ENCODE data around the gene AGAP1. TPM values are rescaled to one million over a fixed set of nuclear protein-coding genes. Genes with fewer than 3 reads are reported as not detected.

AGAP1 gene
- total RNA-seq, 2 experiments from 2014 or later, result 0.95 to 1.1 TPM

- no peak for DNase-seq
- Mint-ChIP-seq H3K4me3 (no peak overlapping the region), H3K36me3 (ENCODE audit: low read depth) (no peaks in the 10 kb centered on the region), H3K27me3 (ENCODE audit: low read depth) (peaks cover 3% of the 10 kb centered on the region), H3K9me3 (no peaks in the 10 kb centered on the region), H3K27ac (no peak overlapping the region), H3K4me1 (ENCODE audit: low read depth) (no peaks in the 10 kb centered on the region)
- CTCF ChIA-PET, result no interaction called here
- intact Hi-C loops (cut with micrococcal nuclease), result no loop called here
Measured at GRCh38 chr2:235698028-235698427, 204.2 kb downstream of the AGAP1 start.

GRCh38 chr2:235698491-235698890 lies 204.6 kb downstream of the AGAP1 start:
- Mint-ChIP-seq H3K27me3 (ENCODE audit: low read depth) (peaks cover 3% of the 10 kb centered on the region), H3K9me3 (no peaks in the 10 kb centered on the region), H3K4me1 (ENCODE audit: low read depth) (no peaks in the 10 kb centered on the region), H3K36me3 (ENCODE audit: low read depth) (no peaks in the 10 kb centered on the region), H3K4me3 (no peak overlapping the region), H3K27ac (no peak overlapping the region)
- CTCF ChIA-PET, result no interaction called here
- DNase-seq, result no peak
- intact Hi-C loops (cut with micrococcal nuclease), result no loop called here

- peaks cover 6% of the 10 kb centered on the region for H3K27me3 Mint-ChIP-seq (ENCODE audit: low read depth)
- intact Hi-C loops (cut with micrococcal nuclease), result no loop called here
- H3K4me1 Mint-ChIP-seq (ENCODE audit: low read depth), result no peaks in the 10 kb centered on the region
- no peak for DNase-seq
- no peaks in the 10 kb centered on the region for H3K36me3 Mint-ChIP-seq (ENCODE audit: low read depth)
- no peaks in the 10 kb centered on the region for H3K9me3 Mint-ChIP-seq
- no peak overlapping the region for H3K4me3 Mint-ChIP-seq
- CTCF ChIA-PET, result no interaction called here
- H3K27ac Mint-ChIP-seq, result no peak overlapping the region
Measured at GRCh38 chr2:235699576-235699975, 205.7 kb downstream of the AGAP1 start.

- Mint-ChIP-seq H3K27ac (no peak overlapping the region), H3K36me3 (ENCODE audit: low read depth) (no peaks in the 10 kb centered on the region), H3K4me3 (no peak overlapping the region), H3K27me3 (ENCODE audit: low read depth) (peaks cover 6% of the 10 kb centered on the region), H3K9me3 (no peaks in the 10 kb centered on the region), H3K4me1 (ENCODE audit: low read depth) (no peaks in the 10 kb centered on the region)
- DNase-seq, result no peak
- intact Hi-C loops (cut with micrococcal nuclease), result no loop called here
- CTCF ChIA-PET, result no interaction called here
Measured at GRCh38 chr2:235701206-235701981, 207.6 kb downstream of the AGAP1 start.

GRCh38 chr2:235702186-235702585 lies 208.3 kb downstream of the AGAP1 start:
- H3K4me1 Mint-ChIP-seq (ENCODE audit: low read depth), result no peaks in the 10 kb centered on the region
- H3K27me3 Mint-ChIP-seq (ENCODE audit: low read depth), result peaks cover 6% of the 10 kb centered on the region
- no peaks in the 10 kb centered on the region for H3K9me3 Mint-ChIP-seq
- H3K36me3 Mint-ChIP-seq (ENCODE audit: low read depth), result no peaks in the 10 kb centered on the region
- intact Hi-C loops (cut with micrococcal nuclease), result no loop called here
- CTCF ChIA-PET, result interaction anchor here (0.6 kb wide), 1 partner anchor 21 kb away, joined by 4 read pairs; no protein-coding TSS in a partner anchor
- H3K27ac Mint-ChIP-seq, result no peak overlapping the region
- H3K4me3 Mint-ChIP-seq, result no peak overlapping the region
- no peak for DNase-seq

GRCh38 chr2:235703711-235704295 lies 210.0 kb downstream of the AGAP1 start:
- DNase-seq, result no peak
- Mint-ChIP-seq H3K4me1 (ENCODE audit: low read depth) (no peaks in the 10 kb centered on the region), H3K36me3 (ENCODE audit: low read depth) (no peaks in the 10 kb centered on the region), H3K27ac (no peak overlapping the region), H3K4me3 (no peak overlapping the region), H3K27me3 (ENCODE audit: low read depth) (peaks cover 6% of the 10 kb centered on the region), H3K9me3 (no peaks in the 10 kb centered on the region)
- intact Hi-C loops (cut with micrococcal nuclease), result no loop called here
- CTCF ChIA-PET, result no interaction called here

- Mint-ChIP-seq H3K4me3 (no peak overlapping the region), H3K4me1 (ENCODE audit: low read depth) (no peaks in the 10 kb centered on the region), H3K27me3 (ENCODE audit: low read depth) (peaks cover 6% of the 10 kb centered on the region), H3K27ac (no peak overlapping the region), H3K36me3 (ENCODE audit: low read depth) (no peaks in the 10 kb centered on the region), H3K9me3 (no peaks in the 10 kb centered on the region)
- intact Hi-C loops (cut with micrococcal nuclease), result no loop called here
- CTCF ChIA-PET, result interaction anchor here (0.6 kb wide), 1 partner anchor 18 kb away, joined by 5 read pairs; no protein-coding TSS in a partner anchor
- no peak for DNase-seq
Measured at GRCh38 chr2:235705296-235705695, 211.5 kb downstream of the AGAP1 start.

GRCh38 chr2:235706506-235706905 lies 212.7 kb downstream of the AGAP1 start:
- H3K27me3 Mint-ChIP-seq (ENCODE audit: low read depth), result peaks cover 6% of the 10 kb centered on the region
- no peak overlapping the region for H3K27ac Mint-ChIP-seq
- DNase-seq, result no peak
- no peaks in the 10 kb centered on the region for H3K36me3 Mint-ChIP-seq (ENCODE audit: low read depth)
- H3K4me3 Mint-ChIP-seq, result no peak overlapping the region
- no peaks in the 10 kb centered on the region for H3K9me3 Mint-ChIP-seq
- CTCF ChIA-PET, result no interaction called here
- H3K4me1 Mint-ChIP-seq (ENCODE audit: low read depth), result no peaks in the 10 kb centered on the region
- intact Hi-C loops (cut with micrococcal nuclease), result no loop called here

GRCh38 chr2:235707411-235708096 lies 213.7 kb downstream of the AGAP1 start:
- Mint-ChIP-seq H3K9me3 (no peaks in the 10 kb centered on the region), H3K27ac (no peak overlapping the region), H3K4me1 (ENCODE audit: low read depth) (no peaks in the 10 kb centered on the region), H3K36me3 (ENCODE audit: low read depth) (no peaks in the 10 kb centered on the region), H3K27me3 (ENCODE audit: low read depth) (peaks cover 3% of the 10 kb centered on the region), H3K4me3 (no peak overlapping the region)
- intact Hi-C loops (cut with micrococcal nuclease), result no loop called here
- DNase-seq, result no peak
- CTCF ChIA-PET, result no interaction called here

- Mint-ChIP-seq H3K4me1 (ENCODE audit: low read depth) (no peaks in the 10 kb centered on the region), H3K27me3 (ENCODE audit: low read depth) (no peaks in the 10 kb centered on the region), H3K4me3 (no peak overlapping the region), H3K27ac (no peak overlapping the region), H3K9me3 (no peaks in the 10 kb centered on the region), H3K36me3 (ENCODE audit: low read depth) (no peaks in the 10 kb centered on the region)
- DNase-seq, result no peak
- intact Hi-C loops (cut with micrococcal nuclease), result no loop called here
- CTCF ChIA-PET, result no interaction called here
Measured at GRCh38 chr2:235709124-235709813, 215.4 kb downstream of the AGAP1 start.

GRCh38 chr2:235709969-235710879 lies 216.4 kb downstream of the AGAP1 start:
- H3K4me3 Mint-ChIP-seq, result no peak overlapping the region
- H3K4me1 Mint-ChIP-seq (ENCODE audit: low read depth), result no peaks in the 10 kb centered on the region
- intact Hi-C loops (cut with micrococcal nuclease), result no loop called here
- H3K27ac Mint-ChIP-seq, result no peak overlapping the region
- DNase-seq, result no peak
- no peaks in the 10 kb centered on the region for H3K9me3 Mint-ChIP-seq
- no peaks in the 10 kb centered on the region for H3K36me3 Mint-ChIP-seq (ENCODE audit: low read depth)
- no peaks in the 10 kb centered on the region for H3K27me3 Mint-ChIP-seq (ENCODE audit: low read depth)
- CTCF ChIA-PET, result no interaction called here

GRCh38 chr2:235710933-235711332 lies 217.1 kb downstream of the AGAP1 start:
- no peaks in the 10 kb centered on the region for H3K4me1 Mint-ChIP-seq (ENCODE audit: low read depth)
- no peaks in the 10 kb centered on the region for H3K9me3 Mint-ChIP-seq
- no peak for DNase-seq
- H3K27ac Mint-ChIP-seq, result no peak overlapping the region
- no peaks in the 10 kb centered on the region for H3K36me3 Mint-ChIP-seq (ENCODE audit: low read depth)
- intact Hi-C loops (cut with micrococcal nuclease), result no loop called here
- no peak overlapping the region for H3K4me3 Mint-ChIP-seq
- CTCF ChIA-PET, result no interaction called here
- H3K27me3 Mint-ChIP-seq (ENCODE audit: low read depth), result no peaks in the 10 kb centered on the region

All from activated naive CD4-positive, alpha-beta T cell treated with anti-CD3 and anti-CD28 coated beads for 36 hours (primary cell).